ENCODE data around the gene BICC1. TPM values are rescaled to one million over a fixed set of nuclear protein-coding genes. Genes with fewer than 3 reads are reported as not detected.
A peak's percentile ranks its signal among the peaks of the same experiment; 100 is the strongest.

Gene BICC1
- total and polyA plus RNA-seq, 4 donors = 0.82 to 6.1 (median 4.5) TPM

GRCh38 chr10:58868736-58869435 lies 356.2 kb downstream of the BICC1 start:
- H3K36me3 ChIP-seq (ENCODE audit: control insufficient read depth in 4 of 4, insufficient read depth in 3 of 4, low read depth in 1 of 4, low read length in 3 of 4) = no peaks in the 10 kb centered on the region
- no peaks in the 10 kb centered on the region for H3K9me3 ChIP-seq (ENCODE audit: control insufficient read depth in 4 of 4, low read length in 3 of 4)
- 90% methylated on average over 8 of the region's 8 CpGs for WGBS
- TF ChIP-seq HNF4G (IDR thresholded peaks at IDR 0.05) (no peak), MAX (IDR thresholded peaks at IDR 0.05) (no peak)
- no peak overlapping the region for H3K27ac ChIP-seq (ENCODE audit: low read depth in 1 of 2, low read length in 2 of 2)
- peaks cover 4 to 9% (median 6%) of the 10 kb centered on the region in 4 donors for H3K4me1 ChIP-seq (ENCODE audit: control insufficient read depth in 4 of 4, insufficient read depth in 4 of 4, low read length in 3 of 4)
- DNase-seq (ENCODE audit: low spot score) = no peak
- no peaks in the 10 kb centered on the region for H3K27me3 ChIP-seq (ENCODE audit: control insufficient read depth in 4 of 4, insufficient read depth in 4 of 4, low read length in 3 of 4)
- H3K9ac ChIP-seq (ENCODE audit: low read depth in 1 of 2, low read length in 2 of 2) = no peak overlapping the region
- no peak overlapping the region for H3K4me3 ChIP-seq (ENCODE audit: low read depth in 1 of 3, low read length in 3 of 3)

- DNase-seq (ENCODE audit: low spot score) = no peak
- Histone ChIP-seq H3K9ac (ENCODE audit: low read depth in 1 of 2, low read length in 2 of 2) (no peak overlapping the region), H3K9me3 (ENCODE audit: control insufficient read depth in 4 of 4, low read length in 3 of 4) (no peaks in the 10 kb centered on the region), H3K4me3 (ENCODE audit: low read depth in 1 of 3, low read length in 3 of 3) (no peak overlapping the region), H3K27ac (ENCODE audit: low read depth in 1 of 2, low read length in 2 of 2) (no peak overlapping the region), H3K36me3 (ENCODE audit: control insufficient read depth in 4 of 4, insufficient read depth in 3 of 4, low read depth in 1 of 4, low read length in 3 of 4) (no peaks in the 10 kb centered on the region), H3K4me1 (ENCODE audit: control insufficient read depth in 4 of 4, insufficient read depth in 4 of 4, low read length in 3 of 4) (peaks cover 4 to 9% (median 6%) of the 10 kb centered on the region in 4 donors), H3K27me3 (ENCODE audit: control insufficient read depth in 4 of 4, insufficient read depth in 4 of 4, low read length in 3 of 4) (no peaks in the 10 kb centered on the region)
- WGBS = 52% methylated on average over 4 of the region's 4 CpGs
- TF ChIP-seq FOXA1 (IDR thresholded peaks at IDR 0.05) (peak; percentile 66), TAF1 (conservative IDR thresholded peaks at IDR 0.05) (no peak), ZBTB33 (IDR thresholded peaks at IDR 0.05) (peak; percentile 48), MAX (IDR thresholded peaks at IDR 0.05) (peak; percentile 32), JUND (IDR thresholded peaks at IDR 0.05) (peak in 1 of 2 donors; percentile 50), GABPA (IDR thresholded peaks at IDR 0.05 in 1 of 2, conservative IDR thresholded peaks at IDR 0.05 in 1 of 2) (no peak), CTCF (IDR thresholded peaks at IDR 0.05; ENCODE audit: low read depth, low read length, missing input control) (no peak), ATF3 (IDR thresholded peaks at IDR 0.05) (no peak), SP1 (IDR thresholded peaks at IDR 0.05) (peak; percentile 42), NR2F2 (IDR thresholded peaks at IDR 0.05) (no peak), FOXA2 (IDR thresholded peaks at IDR 0.05) (peak; percentile 84), EGR1 (IDR thresholded peaks at IDR 0.05; ENCODE audit: low read depth in 2 of 2) (no peak), HNF4A (conservative IDR thresholded peaks at IDR 0.05) (peak; percentile 78 to 87), RAD21 (IDR thresholded peaks at IDR 0.05) (peak; percentile 17 to 29), HNF4G (IDR thresholded peaks at IDR 0.05) (peak; percentile 28), YY1 (IDR thresholded peaks at IDR 0.05) (peak; percentile 91), RXRA (IDR thresholded peaks at IDR 0.05) (peak; percentile 49 to 74), REST (IDR thresholded peaks at IDR 0.05) (peak; percentile 15)
Measured at GRCh38 chr10:58870070-58870469, 357.4 kb downstream of the BICC1 start.

Data from liver (tissue), 9 donors.